Subcutaneous abdominal adipose tissue (tissue), 5 donors: ENCODE measurements around the gene OR2F1.
"Not testable (repeated sequence)": the region's sequence is repeated elsewhere in the genome, so short reads cannot be mapped to it uniquely, and the experiment has no call there.

Experiments used
- H3K27ac ChIP-seq: one replicate; pipeline ENCODE4 v1.7.0; 2013; ENCODE audit warnings: low read depth, mild to moderate bottlenecking, inconsistent platforms, low read length, moderate library complexity
- H3K27me3 ChIP-seq, 5 donors: one replicate each; pipeline ENCODE4 v1.7.0; 2013; ENCODE audit warnings: low read length in 5 of 5, inconsistent platforms in 1 of 5; ENCODE audit not compliant: control insufficient read depth in 5 of 5, insufficient read depth in 4 of 5
- H3K36me3 ChIP-seq, 5 donors: one replicate each; pipeline ENCODE4 v1.7.0; 2013; ENCODE audit warnings: low read length in 5 of 5; ENCODE audit not compliant: control insufficient read depth in 5 of 5, insufficient read depth in 5 of 5
- H3K4me1 ChIP-seq, 5 donors: one replicate each; pipeline ENCODE4 v1.7.0; 2013; ENCODE audit warnings: low read length in 5 of 5, mild to moderate bottlenecking in 3 of 5, moderate library complexity in 1 of 5; ENCODE audit not compliant: control insufficient read depth in 5 of 5, insufficient read depth in 5 of 5
- H3K4me3 ChIP-seq, 5 donors: one replicate each; pipeline ENCODE4 v1.7.0; 2013; ENCODE audit warnings: low read length in 5 of 5, low read depth in 1 of 5
- H3K9ac ChIP-seq, 5 donors: one replicate each; pipeline ENCODE4 v1.7.0; 2013; ENCODE audit warnings: low read length in 5 of 5, mild to moderate bottlenecking in 4 of 5, moderate library complexity in 3 of 5
- H3K9me3 ChIP-seq, 5 donors: one replicate each; pipeline ENCODE4 v1.7.0; 2013; ENCODE audit warnings: low read length in 5 of 5; ENCODE audit not compliant: control insufficient read depth in 5 of 5
- donor health status: healthy.
- donor health status: healthy.
- donor health status: healthy.
- donor health status: healthy.
- donor health status: healthy.

OR2F1 gene

GRCh38 chr7:144004703-144005102 lies 50.1 kb downstream of the OR2F1 start:
- no peak overlapping the region for H3K4me3 ChIP-seq
- H3K9ac ChIP-seq = no peak overlapping the region
- no peaks in the 10 kb centered on the region for H3K27me3 ChIP-seq
- no peak overlapping the region for H3K27ac ChIP-seq
- no peaks in the 10 kb centered on the region for H3K4me1 ChIP-seq
- H3K9me3 ChIP-seq = peaks cover 0 to 3% (median 0%) of the 10 kb centered on the region in 5 donors
- no peaks in the 10 kb centered on the region for H3K36me3 ChIP-seq

- H3K9me3 ChIP-seq = peaks cover 0 to 4% (median 0%) of the 10 kb centered on the region in 5 donors
- no peak overlapping the region for H3K4me3 ChIP-seq
- H3K36me3 ChIP-seq = no peaks in the 10 kb centered on the region
- H3K27ac ChIP-seq = no peak overlapping the region
- H3K27me3 ChIP-seq = no peaks in the 10 kb centered on the region
- H3K4me1 ChIP-seq = no peaks in the 10 kb centered on the region
- no peak overlapping the region for H3K9ac ChIP-seq
Observed at GRCh38 chr7:144006029-144006691, 51.5 kb downstream of the OR2F1 start.

- no peaks in the 10 kb centered on the region for H3K27me3 ChIP-seq
- no peak overlapping the region for H3K9ac ChIP-seq
- H3K4me3 ChIP-seq = no peak overlapping the region
- H3K4me1 ChIP-seq = no peaks in the 10 kb centered on the region
- peaks cover 0 to 4% (median 0%) of the 10 kb centered on the region in 5 donors for H3K9me3 ChIP-seq
- H3K27ac ChIP-seq = no peak overlapping the region
- no peaks in the 10 kb centered on the region for H3K36me3 ChIP-seq
Observed at GRCh38 chr7:144006692-144007042, 52.0 kb downstream of the OR2F1 start.

- no peak overlapping the region for H3K9ac ChIP-seq
- no peak overlapping the region for H3K4me3 ChIP-seq
- peaks cover 0 to 4% (median 0%) of the 10 kb centered on the region in 5 donors for H3K9me3 ChIP-seq
- H3K36me3 ChIP-seq = no peaks in the 10 kb centered on the region
- H3K4me1 ChIP-seq = no peaks in the 10 kb centered on the region
- no peak overlapping the region for H3K27ac ChIP-seq
- no peaks in the 10 kb centered on the region for H3K27me3 ChIP-seq
Observed at GRCh38 chr7:144009361-144009760, 54.7 kb downstream of the OR2F1 start.

- H3K4me3 ChIP-seq, H3K9ac ChIP-seq, H3K27me3 ChIP-seq, H3K9me3 ChIP-seq, H3K36me3 ChIP-seq, H3K27ac ChIP-seq, H3K4me1 ChIP-seq: not testable (repeated sequence)
Observed at GRCh38 chr7:144010061-144010460, 55.4 kb downstream of the OR2F1 start.

GRCh38 chr7:144010821-144011220 lies 56.2 kb downstream of the OR2F1 start:
- H3K36me3 ChIP-seq, H3K27me3 ChIP-seq, H3K4me1 ChIP-seq, H3K9ac ChIP-seq, H3K27ac ChIP-seq, H3K4me3 ChIP-seq, H3K9me3 ChIP-seq: not testable (repeated sequence)

- Histone ChIP-seq H3K4me1 (no peaks in the 10 kb centered on the region), H3K9ac (no peak overlapping the region), H3K36me3 (no peaks in the 10 kb centered on the region), H3K4me3 (no peak overlapping the region), H3K27me3 (no peaks in the 10 kb centered on the region), H3K9me3 (peaks cover 0 to 4% (median 0%) of the 10 kb centered on the region in 5 donors), H3K27ac (no peak overlapping the region)
Observed at GRCh38 chr7:144011458-144012230, 57.0 kb downstream of the OR2F1 start.
